ENCODE data around the gene RNF208.

The RNF208 gene

DNA sequence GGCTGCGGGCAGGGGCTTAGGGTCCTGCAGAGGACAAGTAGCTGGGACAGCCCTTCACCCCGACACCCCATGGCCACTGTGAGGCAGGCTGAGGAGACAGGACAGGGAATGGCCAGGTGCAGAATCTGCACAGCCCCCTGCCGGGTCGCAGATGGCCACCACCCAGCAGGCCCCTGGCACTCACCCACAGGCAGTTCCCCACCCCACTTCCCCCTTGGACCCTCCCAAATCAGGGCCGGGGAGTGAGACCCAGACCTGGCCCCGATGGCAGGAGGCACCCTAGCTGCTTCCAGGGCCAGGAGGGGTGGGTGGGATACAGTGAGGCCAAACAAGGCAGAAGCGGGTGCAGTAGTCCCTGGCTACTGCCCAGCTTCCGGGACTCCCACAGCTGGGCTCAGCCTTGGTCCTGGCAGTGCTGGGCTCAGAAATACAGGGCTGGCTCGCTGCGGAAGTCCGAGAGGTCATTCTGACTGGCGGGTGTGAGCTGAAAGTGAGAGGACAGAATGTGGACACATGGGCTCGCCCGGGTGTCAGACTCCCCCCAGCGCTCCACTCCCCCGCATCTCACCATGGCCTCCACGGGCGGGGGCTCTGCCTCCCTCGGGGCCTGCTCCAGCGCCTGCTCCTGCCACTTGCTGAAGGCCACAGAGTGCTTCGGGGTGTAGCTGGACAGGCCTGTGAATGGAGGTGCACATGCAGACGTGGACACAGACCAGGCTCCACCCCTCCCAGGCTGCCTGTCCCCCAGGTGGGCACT, 30.2 kb downstream of the RNF208 start (continued):
- TF ChIP-seq, protein P1, sequence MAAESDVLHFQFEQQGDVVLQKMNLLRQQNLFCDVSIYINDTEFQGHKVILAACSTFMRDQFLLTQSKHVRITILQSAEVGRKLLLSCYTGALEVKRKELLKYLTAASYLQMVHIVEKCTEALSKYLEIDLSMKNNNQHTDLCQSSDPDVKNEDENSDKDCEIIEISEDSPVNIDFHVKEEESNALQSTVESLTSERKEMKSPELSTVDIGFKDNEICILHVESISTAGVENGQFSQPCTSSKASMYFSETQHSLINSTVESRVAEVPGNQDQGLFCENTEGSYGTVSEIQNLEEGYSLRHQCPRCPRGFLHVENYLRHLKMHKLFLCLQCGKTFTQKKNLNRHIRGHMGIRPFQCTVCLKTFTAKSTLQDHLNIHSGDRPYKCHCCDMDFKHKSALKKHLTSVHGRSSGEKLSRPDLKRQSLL (tag by site-specific recombination; IDR thresholded peaks at IDR 0.05), result peak; percentile 8; the same call in 1 of the 2 replicates
- no peak for TF ChIP-seq ZNF707 (tag by site-specific recombination; IDR thresholded peaks at IDR 0.05)
- peak; percentile 66 for TF ChIP-seq OSR2 (tag by site-specific recombination; IDR thresholded peaks at IDR 0.05)
- no peak for TF ChIP-seq ZNF76 (tag by site-specific recombination; IDR thresholded peaks at IDR 0.05; ENCODE audit: borderline replicate concordance, low read depth)
- no peak for TF ChIP-seq ZNF776 (tag by site-specific recombination; IDR thresholded peaks at IDR 0.05; ENCODE audit: borderline replicate concordance)
- TF ChIP-seq ZBTB7A (tag by site-specific recombination; IDR thresholded peaks at IDR 0.05; ENCODE audit: low read depth), result no peak
- no peak for TF ChIP-seq IKZF3 (tag by site-specific recombination; IDR thresholded peaks at IDR 0.05)
- TF ChIP-seq ZNF785 (tag by site-specific recombination; IDR thresholded peaks at IDR 0.05), result no peak
- TF ChIP-seq, protein P2, sequence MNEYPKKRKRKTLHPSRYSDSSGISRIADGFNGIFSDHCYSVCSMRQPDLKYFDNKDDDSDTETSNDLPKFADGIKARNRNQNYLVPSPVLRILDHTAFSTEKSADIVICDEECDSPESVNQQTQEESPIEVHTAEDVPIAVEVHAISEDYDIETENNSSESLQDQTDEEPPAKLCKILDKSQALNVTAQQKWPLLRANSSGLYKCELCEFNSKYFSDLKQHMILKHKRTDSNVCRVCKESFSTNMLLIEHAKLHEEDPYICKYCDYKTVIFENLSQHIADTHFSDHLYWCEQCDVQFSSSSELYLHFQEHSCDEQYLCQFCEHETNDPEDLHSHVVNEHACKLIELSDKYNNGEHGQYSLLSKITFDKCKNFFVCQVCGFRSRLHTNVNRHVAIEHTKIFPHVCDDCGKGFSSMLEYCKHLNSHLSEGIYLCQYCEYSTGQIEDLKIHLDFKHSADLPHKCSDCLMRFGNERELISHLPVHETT (tag by site-specific recombination; IDR thresholded peaks at IDR 0.05), result no peak
- no peak for TF ChIP-seq GLI4 (tag by site-specific recombination; IDR thresholded peaks at IDR 0.05)
- TF ChIP-seq KLF16 (tag by site-specific recombination; IDR thresholded peaks at IDR 0.05), result no peak
- no peak for TF ChIP-seq ZNF549 (tag by site-specific recombination; IDR thresholded peaks at IDR 0.05)
- TF ChIP-seq ZNF561 (tag by site-specific recombination; IDR thresholded peaks at IDR 0.05; ENCODE audit: borderline replicate concordance), result no peak
- no peak for TF ChIP-seq ZNF654 (tag by site-specific recombination; IDR thresholded peaks at IDR 0.05; ENCODE audit: low read depth)
- TF ChIP-seq ZNF239 (tag by site-specific recombination; IDR thresholded peaks at IDR 0.05), result no peak
- TF ChIP-seq ZNF624 (tag by site-specific recombination; IDR thresholded peaks at IDR 0.05), result no peak
- TF ChIP-seq ZBTB8A (tag by site-specific recombination; IDR thresholded peaks at IDR 0.05), result no peak
- TF ChIP-seq ZNF596 (tag by site-specific recombination; IDR thresholded peaks at IDR 0.05), result no peak

DNA sequence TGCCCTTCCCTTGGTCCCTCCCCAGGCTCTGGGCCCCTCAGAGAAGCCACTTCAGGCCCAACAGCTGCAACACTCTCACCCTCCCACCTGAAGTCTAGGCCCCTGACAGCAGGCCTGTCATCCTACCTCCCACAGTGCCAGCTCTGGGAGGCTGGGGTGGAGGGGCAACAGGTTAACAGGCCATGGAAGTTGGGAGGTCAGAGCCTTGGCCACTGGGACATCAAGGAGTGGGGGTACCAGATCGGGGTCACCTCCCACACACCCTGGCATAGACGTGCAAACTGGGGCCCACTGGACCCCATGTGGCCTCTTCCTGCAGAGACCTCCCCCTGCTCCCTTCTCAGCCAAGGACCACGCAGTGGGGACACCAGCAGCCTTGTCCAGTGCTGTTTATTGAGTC, 30.8 kb downstream of the RNF208 start:
- Histone ChIP-seq H3K36me3 (ENCODE audit: control insufficient read depth in 2 of 2, insufficient read depth in 1 of 2, low read length in 2 of 2) (peaks cover 0 to 43% of the 10 kb centered on the region in 2 experiments; a peak in 1 of 3 replicates), H3K4me1 (ENCODE audit: control insufficient read depth, insufficient read depth, low read length) (peaks cover 14% of the 10 kb centered on the region), H3K27ac (ENCODE audit: extremely low read depth, low read depth, low read length) (no peak overlapping the region), H3K9me3 (ENCODE audit: control insufficient read depth, insufficient read depth, low read depth, low read length) (no peaks in the 10 kb centered on the region), H3K4me3 (ENCODE audit: low read depth, low read length) (no peak overlapping the region)
- POLR2A ChIA-PET, result interaction anchor here (1.3 to 7.1 kb wide), 4 partner anchors 14 to 32 kb away, joined by 5 to 178 read pairs (median 11); partner anchors contain the start of genes NDOR1, TMEM203 and TPRN
- CTCF ChIA-PET, result interaction anchor here (0.8 to 2.9 kb wide), 3 partner anchors 15 to 46 kb away, joined by 3 to 15 read pairs (median 4); no protein-coding TSS in a partner anchor
- TF ChIP-seq, protein P3, sequence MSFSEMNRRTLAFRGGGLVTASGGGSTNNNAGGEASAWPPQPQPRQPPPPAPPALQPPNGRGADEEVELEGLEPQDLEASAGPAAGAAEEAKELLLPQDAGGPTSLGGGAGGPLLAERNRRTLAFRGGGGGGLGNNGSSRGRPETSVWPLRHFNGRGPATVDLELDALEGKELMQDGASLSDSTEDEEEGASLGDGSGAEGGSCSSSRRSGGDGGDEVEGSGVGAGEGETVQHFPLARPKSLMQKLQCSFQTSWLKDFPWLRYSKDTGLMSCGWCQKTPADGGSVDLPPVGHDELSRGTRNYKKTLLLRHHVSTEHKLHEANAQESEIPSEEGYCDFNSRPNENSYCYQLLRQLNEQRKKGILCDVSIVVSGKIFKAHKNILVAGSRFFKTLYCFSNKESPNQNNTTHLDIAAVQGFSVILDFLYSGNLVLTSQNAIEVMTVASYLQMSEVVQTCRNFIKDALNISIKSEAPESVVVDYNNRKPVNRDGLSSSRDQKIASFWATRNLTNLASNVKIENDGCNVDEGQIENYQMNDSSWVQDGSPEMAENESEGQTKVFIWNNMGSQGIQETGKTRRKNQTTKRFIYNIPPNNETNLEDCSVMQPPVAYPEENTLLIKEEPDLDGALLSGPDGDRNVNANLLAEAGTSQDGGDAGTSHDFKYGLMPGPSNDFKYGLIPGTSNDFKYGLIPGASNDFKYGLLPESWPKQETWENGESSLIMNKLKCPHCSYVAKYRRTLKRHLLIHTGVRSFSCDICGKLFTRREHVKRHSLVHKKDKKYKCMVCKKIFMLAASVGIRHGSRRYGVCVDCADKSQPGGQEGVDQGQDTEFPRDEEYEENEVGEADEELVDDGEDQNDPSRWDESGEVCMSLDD (tag by site-specific recombination; IDR thresholded peaks at IDR 0.05), result 0 out of 2 replicates have a peak, but pooled peaks have one; percentile 21
- TF ChIP-seq ZNF114 (tag by site-specific recombination; IDR thresholded peaks at IDR 0.05) (no peak), ZNF830 (tag by site-specific recombination; IDR thresholded peaks at IDR 0.05; ENCODE audit: low read depth) (no peak), SP7 (tag by site-specific recombination; IDR thresholded peaks at IDR 0.05) (no peak), ZNF629 (tag by site-specific recombination; IDR thresholded peaks at IDR 0.05) (no peak), ZNF768 (tag by site-specific recombination; IDR thresholded peaks at IDR 0.05) (no peak), ZNF266 (tag by site-specific recombination; IDR thresholded peaks at IDR 0.05; ENCODE audit: low read depth) (no peak), ZNF571 (tag by site-specific recombination; IDR thresholded peaks at IDR 0.05) (no peak), ZNF501 (tag by site-specific recombination; IDR thresholded peaks at IDR 0.05) (no peak), GLIS1 (tag by site-specific recombination; IDR thresholded peaks at IDR 0.05) (peak; percentile 92), BCL11B (tag by site-specific recombination; IDR thresholded peaks at IDR 0.05; ENCODE audit: low read depth) (peak; percentile 75), MEIS1 (CRISPR knock-in tag; IDR thresholded peaks at IDR 0.05; ENCODE audit: borderline replicate concordance) (no peak), ZIC2 (tag by site-specific recombination; IDR thresholded peaks at IDR 0.05) (peak; percentile 71), ZSCAN23 (tag by site-specific recombination; IDR thresholded peaks at IDR 0.05) (no peak)
- TF ChIP-seq, protein P4, sequence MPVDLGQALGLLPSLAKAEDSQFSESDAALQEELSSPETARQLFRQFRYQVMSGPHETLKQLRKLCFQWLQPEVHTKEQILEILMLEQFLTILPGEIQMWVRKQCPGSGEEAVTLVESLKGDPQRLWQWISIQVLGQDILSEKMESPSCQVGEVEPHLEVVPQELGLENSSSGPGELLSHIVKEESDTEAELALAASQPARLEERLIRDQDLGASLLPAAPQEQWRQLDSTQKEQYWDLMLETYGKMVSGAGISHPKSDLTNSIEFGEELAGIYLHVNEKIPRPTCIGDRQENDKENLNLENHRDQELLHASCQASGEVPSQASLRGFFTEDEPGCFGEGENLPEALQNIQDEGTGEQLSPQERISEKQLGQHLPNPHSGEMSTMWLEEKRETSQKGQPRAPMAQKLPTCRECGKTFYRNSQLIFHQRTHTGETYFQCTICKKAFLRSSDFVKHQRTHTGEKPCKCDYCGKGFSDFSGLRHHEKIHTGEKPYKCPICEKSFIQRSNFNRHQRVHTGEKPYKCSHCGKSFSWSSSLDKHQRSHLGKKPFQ (tag by site-specific recombination; IDR thresholded peaks at IDR 0.05), result no peak

All from HEK293 (cell line).